GM18508 (cell line): ENCODE measurements around the gene ULK4.
"Not testable (repeated sequence)": the region's sequence is repeated elsewhere in the genome, so short reads cannot be mapped to it uniquely, and the experiment has no call there.

ENCODE experiments used
- ATAC-seq: cut with Tn5 transposase; IDR thresholded peaks from one replicate; pipeline ENCODE4 v1.9.1; 2021; ENCODE audit warnings: moderate number of reproducible peaks; ENCODE audit not compliant: insufficient read depth, unreplicated experiment

The ULK4 gene

DNA sequence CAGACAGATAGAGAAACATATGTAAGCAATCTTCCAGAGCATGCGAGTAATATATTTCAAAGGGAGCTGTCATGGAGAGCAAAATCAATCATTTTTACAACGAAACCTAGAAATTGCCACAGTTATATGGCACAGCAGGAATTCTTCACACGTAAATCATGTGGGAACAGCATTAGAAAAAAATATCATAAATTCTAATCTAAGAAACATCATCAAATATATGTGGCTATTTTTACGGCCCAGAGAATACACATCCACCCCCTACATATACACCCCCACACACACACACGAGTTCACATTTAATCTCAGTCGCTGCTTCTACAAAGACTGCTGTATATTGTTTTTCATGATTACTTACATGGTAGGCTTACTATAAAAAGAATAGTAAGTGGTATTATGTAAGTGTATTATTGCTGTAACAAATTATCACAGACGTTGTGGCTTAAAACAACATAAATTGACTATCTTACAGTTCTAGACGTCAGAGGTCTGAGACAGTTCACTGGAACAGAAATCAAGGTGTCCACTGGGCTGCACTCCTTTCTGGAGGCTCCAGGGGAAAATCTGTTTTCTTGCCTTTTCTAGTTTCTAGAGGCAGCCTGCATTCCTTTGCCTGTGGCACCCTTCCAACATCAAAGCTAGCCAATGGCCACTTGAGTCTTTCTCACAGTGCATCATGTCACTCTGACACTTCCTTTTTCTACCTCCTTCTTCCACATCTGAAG, 363.3 kb downstream of the ULK4 start:
- ATAC-seq = no peak

DNA sequence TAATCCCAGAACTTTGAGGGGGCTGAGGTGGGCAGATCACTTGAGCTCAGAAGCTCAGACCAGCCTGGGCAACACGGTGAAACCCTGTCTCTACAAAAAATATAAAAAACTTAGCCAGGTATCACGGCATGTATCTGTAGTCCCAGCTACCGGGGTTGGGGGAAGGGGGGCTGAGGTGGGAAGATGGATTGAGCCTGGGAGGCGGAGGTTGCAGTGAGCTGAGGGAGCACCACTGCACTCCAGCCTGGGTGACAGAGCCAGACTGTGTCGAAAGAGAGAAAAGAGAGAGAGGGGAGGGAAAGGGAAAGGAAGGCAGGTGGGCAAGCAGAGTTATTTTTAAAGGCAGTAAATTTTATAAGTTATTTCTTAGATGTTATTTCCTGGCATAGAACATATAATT, 368.1 kb downstream of the ULK4 start:
- ATAC-seq = no peak

DNA sequence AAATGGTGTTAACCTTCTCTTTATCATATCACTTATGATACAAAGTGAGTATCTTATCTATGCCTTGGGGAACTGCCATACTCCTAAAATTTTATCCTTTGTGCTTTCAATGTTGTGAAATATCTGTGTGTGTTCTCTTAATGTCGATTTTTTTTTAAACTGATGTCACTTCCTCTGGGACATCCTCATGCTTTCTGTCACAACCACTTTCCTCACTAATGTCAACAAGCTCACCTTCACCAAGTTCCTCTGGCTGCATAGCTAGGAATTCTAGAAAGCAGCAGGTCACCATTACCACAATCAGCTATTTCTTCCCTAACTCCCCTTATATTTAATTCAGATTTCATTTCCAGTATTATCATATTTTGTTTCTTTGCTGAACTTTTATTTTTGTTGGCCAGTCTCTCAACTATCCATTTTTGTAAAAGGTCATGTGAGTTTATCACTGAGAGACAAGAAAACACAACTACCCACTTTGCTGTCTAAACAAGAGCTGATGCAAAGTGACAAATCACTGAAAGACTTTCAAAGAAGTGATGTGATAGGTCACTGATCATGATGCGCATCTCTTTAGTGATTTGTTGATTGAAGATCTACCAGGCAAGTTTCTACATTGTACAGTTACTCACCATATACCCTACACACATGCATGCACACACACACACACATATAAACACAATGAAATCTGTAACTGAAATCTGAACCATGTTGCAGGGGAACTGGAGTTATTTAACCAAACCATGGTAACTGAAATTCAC, 369.0 kb downstream of the ULK4 start:
- no peak for ATAC-seq

DNA sequence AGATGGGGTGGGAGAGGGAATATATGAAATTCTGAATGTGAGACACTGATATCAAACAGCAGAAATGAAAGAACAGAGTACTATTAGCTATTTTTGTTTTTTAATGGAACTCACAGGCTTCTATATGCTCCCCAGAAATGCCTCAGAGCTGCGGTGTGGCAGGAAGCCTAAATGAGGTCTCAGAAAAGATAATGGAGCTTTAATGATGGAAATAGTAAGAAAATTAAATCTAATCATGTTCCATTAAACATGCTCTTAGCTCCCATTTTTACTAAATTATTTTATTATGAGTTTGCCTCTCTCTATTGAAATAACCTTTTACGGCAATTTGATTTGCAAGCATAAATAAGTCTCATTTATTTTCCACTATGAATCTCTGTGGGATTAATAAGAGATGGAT, 378.9 kb downstream of the ULK4 start:
- ATAC-seq = no peak

DNA sequence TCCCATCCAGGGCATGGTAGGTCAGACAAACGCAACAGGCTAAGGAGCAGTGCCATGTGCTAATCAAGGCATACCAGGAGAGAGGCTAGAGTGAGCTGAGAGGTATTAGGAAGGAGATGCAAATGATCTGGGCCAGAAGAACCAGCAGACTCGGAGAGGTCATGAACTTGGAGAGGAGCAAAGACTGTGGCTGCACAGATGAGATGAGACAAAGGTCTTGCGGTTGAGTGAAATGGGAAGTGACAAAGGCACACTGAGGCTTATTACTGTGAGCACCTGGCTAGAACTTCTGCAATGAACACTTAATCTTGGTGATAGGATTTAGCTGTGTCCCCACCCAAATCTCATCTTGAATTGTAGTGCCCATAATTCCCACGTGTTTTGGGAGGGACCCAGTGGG, 380.2 kb downstream of the ULK4 start:
- peak; percentile 99 for ATAC-seq

DNA sequence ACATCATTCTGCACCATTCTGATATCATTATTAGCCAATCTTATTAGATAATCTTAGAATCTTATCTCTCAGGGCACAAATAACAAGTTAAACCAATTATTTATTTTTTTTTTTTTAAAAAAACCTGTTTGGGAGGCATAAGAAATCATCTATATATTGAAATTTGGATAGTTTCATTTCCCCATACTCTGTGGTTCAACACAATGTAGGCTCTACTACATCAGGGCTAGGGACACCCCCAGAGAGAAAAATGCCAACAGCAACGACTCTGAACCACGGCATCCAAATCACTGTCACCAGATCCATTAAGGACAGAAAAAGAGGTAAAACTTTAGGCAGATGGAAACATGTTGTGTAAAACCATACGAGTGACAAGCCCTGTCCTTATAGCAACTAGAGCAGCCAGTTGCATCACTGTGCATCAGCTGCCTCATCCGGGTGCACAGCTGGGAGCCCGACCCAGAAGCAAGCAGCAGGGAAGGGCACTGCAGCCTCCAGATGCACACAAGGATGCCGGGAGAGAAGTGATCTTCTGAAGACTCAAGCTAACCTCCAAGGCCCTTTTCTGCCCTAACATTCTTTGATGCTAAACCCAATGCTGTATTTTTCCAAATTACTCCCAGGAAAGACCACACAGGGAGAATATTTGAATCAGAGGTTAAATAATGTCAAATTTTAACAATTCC, 381.5 kb downstream of the ULK4 start:
- ATAC-seq = no peak

DNA sequence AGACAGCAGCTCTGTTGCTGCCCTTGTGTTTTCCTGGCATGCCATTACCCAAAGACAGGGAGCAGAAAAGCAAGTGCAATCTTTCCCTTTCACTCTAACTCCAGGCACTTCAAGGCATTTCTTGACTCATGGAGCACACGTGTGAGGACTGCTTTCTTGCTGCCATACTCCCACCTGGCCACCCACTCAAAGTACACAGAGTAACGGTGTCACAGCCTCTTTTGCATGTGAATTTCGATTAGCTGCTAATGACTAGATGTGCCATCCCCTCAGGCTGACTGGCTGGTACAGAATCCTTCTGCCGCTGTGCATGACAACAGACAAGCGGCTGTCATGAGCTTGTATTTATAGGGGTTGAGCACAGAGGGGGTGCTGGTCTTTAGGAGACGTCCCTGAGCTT, 382.0 kb downstream of the ULK4 start:
- no peak for ATAC-seq

DNA sequence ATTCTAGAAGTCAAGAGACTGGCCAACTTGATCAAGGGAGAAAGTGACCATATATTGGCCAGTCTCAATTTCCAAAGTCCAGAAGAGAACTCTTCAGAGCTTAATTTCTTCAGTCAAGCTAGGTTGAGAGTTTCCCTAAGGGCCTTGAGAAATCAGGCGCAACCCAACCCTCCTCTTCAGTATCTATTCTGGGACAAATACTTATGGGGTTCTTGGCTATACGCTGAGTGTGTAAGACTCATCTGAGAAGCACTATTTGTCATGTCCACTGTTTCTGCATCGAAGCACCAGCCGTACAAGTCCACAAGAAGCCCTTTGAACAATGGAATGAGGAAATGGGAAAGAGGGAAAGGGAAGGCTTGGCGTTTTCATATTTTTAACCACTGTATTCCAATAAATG, 383.1 kb downstream of the ULK4 start:
- no peak for ATAC-seq

DNA sequence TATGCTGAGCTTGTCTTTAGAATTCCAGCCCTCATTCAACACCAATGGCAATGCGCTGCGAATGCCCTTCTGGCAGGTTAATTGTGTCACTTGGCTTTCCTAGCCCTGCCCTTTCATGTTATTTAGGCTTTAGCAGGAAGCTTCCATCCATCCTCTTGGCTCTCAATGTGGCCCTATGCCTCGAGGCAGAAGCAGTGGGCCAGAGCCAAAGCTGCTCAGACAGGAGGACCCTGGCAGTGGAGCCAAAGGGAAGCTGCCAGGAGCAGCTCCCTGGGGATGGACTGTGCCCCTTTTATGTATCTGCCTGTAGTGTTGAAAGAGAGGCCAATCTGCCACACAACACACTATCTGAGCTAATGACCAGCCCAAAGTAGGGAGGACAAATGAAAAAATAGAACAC, 386.2 kb downstream of the ULK4 start:
- ATAC-seq = no peak

DNA sequence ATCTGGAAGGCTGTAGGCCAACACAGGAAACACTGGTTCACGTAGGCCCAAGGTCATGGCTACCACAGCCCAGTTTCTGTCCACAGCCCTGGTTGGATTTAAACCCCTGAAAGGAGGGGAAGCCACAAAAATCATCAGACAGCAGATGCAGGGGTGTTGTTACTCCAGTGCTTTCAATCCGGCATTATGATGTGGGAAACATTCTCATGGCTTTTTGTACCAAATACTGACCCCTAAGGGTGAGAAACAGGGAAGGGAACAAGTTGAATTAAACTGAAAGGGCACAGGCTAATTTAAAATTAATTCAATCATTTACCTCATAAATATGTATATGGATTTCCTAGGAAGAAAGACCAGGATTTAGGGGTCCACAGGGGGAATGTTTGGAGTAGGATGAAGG, 387.0 kb downstream of the ULK4 start:
- no peak for ATAC-seq

DNA sequence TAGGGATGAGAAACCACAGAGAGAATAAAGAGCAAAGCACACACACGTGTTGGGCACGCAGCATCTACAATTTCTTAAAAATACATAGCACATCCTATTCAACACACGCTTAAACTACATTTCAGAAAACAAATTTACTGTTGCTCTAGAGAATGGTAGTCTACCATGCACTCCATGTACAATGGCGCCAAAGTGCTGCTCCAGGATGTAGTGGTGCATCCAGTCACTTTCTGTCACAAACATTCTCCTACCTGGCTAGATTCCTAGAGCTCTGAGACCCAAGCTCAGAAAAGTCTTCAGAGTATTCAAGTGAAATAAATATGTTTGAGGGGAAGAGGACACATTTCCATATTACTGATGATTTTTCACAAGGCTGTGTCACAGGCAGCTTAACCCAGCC, 388.3 kb downstream of the ULK4 start:
- ATAC-seq = no peak

DNA sequence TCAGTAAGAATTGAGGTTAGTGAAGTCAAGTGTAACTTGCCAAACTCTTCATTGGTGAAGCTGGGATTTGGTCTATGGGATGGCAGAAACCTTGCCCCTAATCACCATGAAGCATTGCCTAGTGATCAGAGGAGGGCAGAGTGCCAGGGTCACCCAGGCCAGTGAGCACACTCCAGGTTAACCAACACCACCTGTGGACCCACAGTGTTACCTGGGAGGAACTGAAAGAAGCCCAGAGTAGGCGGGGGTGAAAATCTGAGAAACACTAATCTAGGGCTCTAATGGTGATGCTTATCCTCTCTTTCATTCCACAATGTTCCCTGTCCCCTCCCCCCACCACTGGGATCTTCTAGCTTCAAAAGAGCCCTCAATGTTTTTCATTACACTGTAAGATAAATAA, 389.8 kb downstream of the ULK4 start:
- ATAC-seq = no peak

DNA sequence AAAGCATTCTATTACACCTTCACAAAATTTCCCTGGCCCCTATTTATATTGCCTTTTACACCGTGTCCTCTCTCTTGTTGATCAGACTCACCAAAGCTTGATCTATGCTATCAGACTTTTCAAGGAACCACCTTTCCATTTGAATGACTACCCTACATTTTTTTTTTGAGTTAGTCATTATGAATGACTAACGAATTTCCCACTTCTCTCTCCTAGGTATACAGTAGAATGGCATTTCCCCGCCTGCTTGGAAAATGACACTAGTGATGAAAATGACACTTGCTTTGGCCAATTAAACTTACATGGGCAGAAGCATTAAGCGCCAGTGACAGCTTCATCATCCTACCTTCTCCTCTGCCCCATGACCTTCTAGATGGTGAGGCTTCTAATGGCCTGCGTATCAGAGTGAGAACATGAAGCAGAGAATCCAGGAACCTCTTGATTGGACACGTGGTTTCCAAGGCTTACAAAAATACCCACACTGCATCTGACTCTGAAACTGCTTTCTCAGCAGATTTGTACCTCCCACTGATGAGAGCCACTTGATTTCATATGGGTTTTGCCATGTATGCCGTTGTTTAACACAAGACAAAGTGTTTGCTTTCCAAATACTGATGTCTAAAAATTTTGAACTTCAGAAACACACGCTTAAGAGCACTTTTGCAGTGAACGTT, 392.1 kb downstream of the ULK4 start:
- ATAC-seq = no peak

DNA sequence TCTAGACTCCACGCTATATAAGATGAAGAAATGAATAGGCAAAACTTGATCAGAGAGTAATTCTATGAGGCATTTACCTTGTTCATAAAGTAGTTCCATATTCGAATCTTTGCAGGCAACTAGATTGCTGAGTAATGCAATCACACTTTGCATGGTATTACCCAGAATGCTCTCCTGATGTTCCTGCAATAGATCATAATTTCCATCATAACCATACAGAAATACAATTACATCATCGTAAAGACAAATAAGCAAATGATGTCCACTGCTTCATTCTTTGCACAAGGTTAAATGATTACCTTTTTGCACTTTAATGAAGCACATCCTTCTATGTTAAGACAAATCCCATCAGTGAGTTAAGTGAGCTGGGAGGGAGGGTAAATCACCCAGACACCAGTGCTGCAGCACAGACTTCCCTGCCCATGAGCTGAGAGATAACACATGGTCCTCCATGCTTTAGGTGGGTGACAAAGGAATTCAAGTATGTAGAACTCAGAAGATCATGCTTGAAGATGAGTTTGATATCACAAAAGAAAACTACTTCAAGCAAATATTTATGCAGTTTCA, 395.9 kb downstream of the ULK4 start:
- ATAC-seq = no peak

DNA sequence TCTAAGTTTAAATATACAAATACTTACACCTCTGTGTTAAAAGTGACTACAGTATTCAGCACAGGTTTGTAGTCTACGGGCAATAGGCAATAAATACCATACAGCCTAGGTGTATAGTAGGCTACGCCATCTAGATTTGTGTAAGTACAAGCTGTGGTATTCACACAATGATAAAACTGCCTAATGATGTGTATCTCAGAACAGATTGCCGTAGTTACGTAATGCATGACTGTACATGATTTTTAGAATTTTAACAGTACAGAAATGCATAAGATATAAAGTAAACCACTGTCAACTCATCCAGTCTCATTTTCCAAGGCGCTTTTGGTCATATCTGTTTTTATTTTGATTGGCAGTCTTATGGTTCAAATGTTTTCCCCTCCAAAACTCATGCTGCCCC, 396.9 kb downstream of the ULK4 start:
- ATAC-seq = no peak

DNA sequence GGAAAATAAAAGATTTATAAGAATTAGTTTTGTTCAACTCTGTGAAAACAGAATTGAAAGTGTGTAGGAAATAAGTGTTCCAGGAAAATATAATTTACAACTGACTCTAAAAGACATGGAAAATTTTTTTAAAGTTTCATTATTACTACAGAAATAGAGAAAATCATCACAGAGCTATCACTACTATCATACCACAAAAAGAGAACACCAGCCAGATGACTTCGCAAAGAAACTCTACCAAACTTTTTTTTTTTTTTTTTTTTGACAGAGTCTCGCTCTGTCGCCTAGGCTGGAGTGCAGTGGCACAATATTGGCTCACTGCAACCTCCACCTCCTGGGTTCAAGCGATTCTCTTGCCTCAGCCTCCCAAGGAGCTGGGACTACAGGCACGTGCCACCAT, 405.7 kb downstream of the ULK4 start:
- not testable (repeated sequence) for ATAC-seq

DNA sequence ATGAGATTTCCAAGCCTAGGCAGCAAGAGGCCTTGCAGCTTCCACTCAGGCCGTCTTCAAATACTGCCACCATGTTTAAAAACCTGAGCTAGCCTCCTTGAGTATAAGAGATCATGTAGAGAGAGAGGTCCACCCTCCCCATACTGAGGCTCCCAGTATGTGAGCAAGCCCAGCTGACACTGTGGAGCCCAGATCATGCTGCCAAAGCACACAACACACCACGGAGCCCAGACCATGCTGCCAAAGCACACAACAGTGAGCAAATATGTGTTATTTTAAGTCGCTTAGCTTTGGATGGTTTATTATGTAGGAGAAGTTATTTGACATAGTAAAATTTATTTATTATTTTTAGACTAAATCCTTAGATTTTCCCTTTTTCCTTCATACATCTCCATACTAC, 428.9 kb downstream of the ULK4 start:
- no peak for ATAC-seq

DNA sequence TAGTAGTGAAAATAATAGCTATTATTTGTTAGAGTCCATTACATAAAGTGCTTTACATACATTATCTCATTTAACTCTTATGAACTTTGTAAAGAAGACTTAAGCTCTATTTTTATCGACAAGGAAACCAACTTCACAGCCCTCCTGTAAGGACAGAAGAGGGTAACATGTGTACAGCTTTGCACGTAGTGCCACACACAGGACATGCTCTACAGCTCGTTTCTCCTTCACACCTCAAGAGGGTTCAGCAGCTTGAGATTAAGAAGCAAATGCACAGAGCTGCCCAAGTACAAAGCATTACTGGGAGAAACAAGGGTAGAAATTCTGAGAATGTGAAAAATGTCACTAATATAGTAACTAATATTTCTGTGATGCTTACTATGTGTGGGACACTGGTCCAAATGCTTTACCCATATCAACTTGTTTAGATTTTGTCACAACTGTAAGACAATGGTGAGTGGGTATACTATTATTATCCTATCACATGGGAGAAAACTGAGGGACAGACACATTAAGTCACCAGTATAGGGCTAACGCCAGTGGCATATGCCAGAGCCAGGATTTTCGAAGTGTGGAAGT, 434.8 kb downstream of the ULK4 start:
- ATAC-seq = no peak

DNA sequence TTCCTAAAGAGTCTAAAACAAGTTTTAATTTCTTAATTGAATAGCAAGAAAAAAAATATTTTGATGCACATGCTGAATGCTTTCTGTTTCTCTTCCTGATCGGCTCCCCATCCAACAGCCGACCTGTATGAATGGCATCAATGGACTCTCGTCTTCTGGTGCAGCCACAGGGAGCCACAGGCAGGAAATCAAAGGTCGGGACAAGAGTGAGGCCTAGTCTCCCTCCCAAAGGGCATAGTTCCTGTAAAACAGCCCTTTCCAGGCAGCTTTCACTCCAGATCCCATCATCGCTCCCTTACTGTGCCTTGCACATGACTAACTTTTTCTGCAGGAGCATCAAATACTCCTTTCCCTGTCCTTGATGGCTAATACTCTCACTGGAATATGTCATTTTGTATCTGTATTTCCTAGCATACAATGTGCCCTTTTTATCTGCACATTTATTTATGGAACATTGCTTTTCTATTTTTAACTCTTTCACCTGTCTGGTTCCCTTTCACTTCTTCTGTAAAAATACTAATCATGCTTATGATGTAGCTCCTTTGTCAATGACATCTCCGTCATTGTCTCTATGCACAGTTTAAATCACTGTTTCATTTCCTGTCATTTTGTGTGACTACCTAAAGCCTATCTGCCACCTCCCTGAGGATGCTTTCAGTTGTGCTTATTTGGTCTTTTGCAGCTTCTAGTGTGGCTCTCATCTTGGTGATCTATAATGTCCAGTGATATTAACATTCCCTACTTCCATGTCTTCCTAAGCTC, 436.4 kb downstream of the ULK4 start:
- ATAC-seq = no peak

DNA sequence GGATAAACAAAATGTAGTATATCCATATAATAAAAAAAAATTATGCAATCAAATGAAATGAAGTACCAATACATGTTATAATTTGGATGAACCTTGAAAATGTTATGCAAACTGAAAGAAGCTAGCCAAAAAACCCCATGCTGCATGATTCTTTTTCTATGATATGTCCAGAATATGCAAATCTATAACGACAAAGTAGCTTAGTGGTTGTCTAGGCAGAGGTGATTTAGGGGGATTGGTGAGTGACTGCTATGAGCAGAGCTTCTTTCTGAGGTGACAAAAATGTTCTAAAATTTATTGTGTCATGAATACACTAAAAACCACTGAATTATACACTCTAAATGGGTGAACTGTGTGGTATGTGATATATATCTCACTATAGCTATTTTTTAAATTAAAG, 438.0 kb downstream of the ULK4 start:
- no peak for ATAC-seq
